Kidney (tissue), 14 donors: ENCODE data around the gene LTC4S. TPM values are rescaled to one million over a fixed set of nuclear protein-coding genes. Genes with fewer than 3 reads are reported as not detected.

Source experiments
- DNase-seq, 5 donors: peaks; one replicate each; pipeline ENCODE4 v3.0.0-alpha.2; 2013 to 2020
- FAIRE-seq: peaks from 2 replicates; lab custom pipeline; 2012; peaks lifted over from hg19 to GRCh38; lab: Jason Lieb, UNC
- H3K27ac ChIP-seq, 2 donors: one replicate each; pipeline ENCODE4 v1.7.0; 2013; ENCODE audit warnings: low read depth in 2 of 2, low read length in 2 of 2, inconsistent platforms in 1 of 2
- H3K27me3 ChIP-seq: one replicate; pipeline ENCODE4 v1.7.1; 2013; ENCODE audit warnings: low read length, inconsistent platforms; ENCODE audit not compliant: control insufficient read depth, insufficient read depth
- H3K36me3 ChIP-seq, 3 donors: one replicate each; pipeline versions ENCODE4 v1.7.0 to v1.7.1; 2013; ENCODE audit warnings: low read length in 3 of 3, control low read depth in 1 of 3, inconsistent platforms in 1 of 3; ENCODE audit not compliant: insufficient read depth in 3 of 3, control insufficient read depth in 2 of 3
- H3K4me1 ChIP-seq, 3 donors: one replicate each; pipeline versions ENCODE4 v1.7.0 to v1.7.1; 2013; ENCODE audit warnings: low read length in 3 of 3, inconsistent platforms in 1 of 3, low read depth in 1 of 3; ENCODE audit not compliant: control insufficient read depth in 2 of 3, insufficient read depth in 2 of 3
- H3K4me3 ChIP-seq, 3 donors: one replicate each; pipeline versions ENCODE4 v1.7.0 to v1.8.1; 2013; ENCODE audit warnings: low read length in 3 of 3, control low read depth in 1 of 3, inconsistent platforms in 1 of 3
- H3K9ac ChIP-seq, 3 donors: one replicate each; pipeline versions ENCODE4 v1.7.0 to v1.7.1; 2013; ENCODE audit warnings: low read length in 3 of 3, control low read depth in 1 of 3, inconsistent platforms in 1 of 3
- H3K9me3 ChIP-seq, 3 donors: one replicate each; pipeline versions ENCODE4 v1.7.0 to v1.7.1; 2013; ENCODE audit warnings: low read length in 3 of 3, control low read depth in 1 of 3, inconsistent platforms in 1 of 3; ENCODE audit not compliant: control insufficient read depth in 2 of 3, insufficient read depth in 1 of 3
- CTCF ChIP-seq: IDR thresholded peaks from 3 replicates; pipeline ENCODE4 v1.5.1; 2012; ENCODE audit warnings: mild to moderate bottlenecking, moderate library complexity, borderline replicate concordance; ENCODE audit not compliant: insufficient read depth; ENCODE audit errors: extremely low read depth
- intact Hi-C: fragments of 100-400 bp; cut with DNase I; formaldehyde crosslinking; loops from one replicate; pipeline ENCODE4 v1.11.1; 2022
- polyA plus RNA-seq: library from polyadenylated mRNA; stranded (reverse); fragments of 350-450 nt; fragmentation: Illumina TruSeq; extraction: RNeasy Lipid Tissue Mini Kit (QIAGEN cat#74804); gene quantifications from one replicate; pipeline ENCODE4 v1.2.3, GENCODE V29; 2014; ENCODE audit warnings: low read depth, low replicate concordance; ENCODE audit not compliant: insufficient read depth
- total RNA-seq: library from RNA; stranded (reverse); fragmentation: NEBNext Ultra II Directional; extraction: Animal tissue kit (Norgen Biotek cat#: 25700); gene quantifications from one replicate; pipeline ENCODE4 v1.2.1, GENCODE V29; 2021
- donor health status: control.
- donor health status: control.
- donor health status: control.
- donor health status: control.
- donor health status: control.
- donor health status: DM: yes; HTN: yes; CAD: no.
- donor health status: Normal renal cell carcinoma (clear cell type).

LTC4S gene
- total and polyA plus RNA-seq, 2 donors from 2014 or later = 20.1 to 30.6 TPM

GRCh38 chr5:179812997-179813607, 19.3 kb downstream of the LTC4S start:
- no peak overlapping the region for H3K9ac ChIP-seq
- no peak for TF ChIP-seq CTCF

DNA sequence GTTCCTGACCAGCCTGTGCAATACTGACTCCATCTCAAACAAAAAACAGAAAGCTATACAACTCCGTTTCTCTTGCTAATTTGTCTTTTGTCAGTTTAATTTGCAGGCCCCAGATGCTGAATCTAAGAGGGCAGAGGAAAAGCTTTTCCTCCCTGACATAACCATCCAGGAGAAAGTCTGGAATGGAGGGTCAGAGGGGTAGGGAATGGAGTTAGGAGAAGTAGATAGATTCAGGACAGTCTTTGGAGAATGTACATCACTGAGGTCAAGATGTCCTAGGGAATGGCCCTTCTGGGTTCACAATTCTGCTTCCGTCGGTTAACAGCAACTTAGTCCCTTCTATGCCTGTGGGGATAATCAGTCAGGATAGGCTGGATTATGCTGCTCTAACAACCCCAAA, 20.3 kb downstream of the LTC4S start:
- Histone ChIP-seq H3K9me3 (no peaks in the 10 kb centered on the region), H3K4me3 (no peak overlapping the region), H3K27me3 (no peaks in the 10 kb centered on the region), H3K36me3 (no peaks in the 10 kb centered on the region), H3K9ac (no peak overlapping the region), H3K27ac (no peak overlapping the region), H3K4me1 (peaks cover 0 to 10% (median 8%) of the 10 kb centered on the region in 3 donors)
- DNase-seq (no peak), FAIRE-seq (no peak)
- TF ChIP-seq CTCF = no peak
- intact Hi-C loops = no loop called here

More at GRCh38 chr5:179812997-179813607, 19.3 kb downstream of the LTC4S start:
- Histone ChIP-seq H3K9me3 (no peaks in the 10 kb centered on the region), H3K27ac (no peak overlapping the region), H3K27me3 (no peaks in the 10 kb centered on the region), H3K36me3 (no peaks in the 10 kb centered on the region), H3K4me1 (peaks cover 0 to 4% (median 2%) of the 10 kb centered on the region in 3 donors), H3K4me3 (no peak overlapping the region)
- no peak for DNase-seq
- intact Hi-C loops = no loop called here
- FAIRE-seq = no peak

- intact Hi-C loops = no loop called here
- FAIRE-seq (no peak), DNase-seq (peak in 1 of 5 donors; percentile 68)
- no peak for TF ChIP-seq CTCF
- Histone ChIP-seq H3K27me3 (no peaks in the 10 kb centered on the region), H3K9me3 (no peaks in the 10 kb centered on the region), H3K4me1 (peaks cover 0 to 22% (median 21%) of the 10 kb centered on the region in 3 donors), H3K9ac (no peak overlapping the region), H3K36me3 (no peaks in the 10 kb centered on the region), H3K4me3 (no peak overlapping the region), H3K27ac (no peak overlapping the region)
Observed at GRCh38 chr5:179815491-179816249, 21.9 kb downstream of the LTC4S start.
